Fibroblast of mammary gland (primary cell): Measurements from ENCODE around the gene EPHB2.
A peak's percentile ranks its signal among the peaks of the same experiment; 100 is the strongest.

Experiments
- DNase-seq: peaks from one replicate; pipeline ENCODE4 v3.0.0-alpha.2; 2010; ENCODE audit warnings: low read depth
- H3K4me3 ChIP-seq: 2 replicates; pipeline ENCODE4 v1.5.1; 2011; ENCODE audit warnings: low read depth, mild to moderate bottlenecking, low read length, moderate library complexity; ENCODE audit not compliant: control insufficient read depth
- CTCF ChIP-seq: conservative IDR thresholded peaks from 2 replicates; pipeline ENCODE4 v1.5.1; 2011; ENCODE audit warnings: low read depth, low read length, inconsistent platforms; ENCODE audit not compliant: control insufficient read depth, insufficient read depth

EPHB2 gene

DNA sequence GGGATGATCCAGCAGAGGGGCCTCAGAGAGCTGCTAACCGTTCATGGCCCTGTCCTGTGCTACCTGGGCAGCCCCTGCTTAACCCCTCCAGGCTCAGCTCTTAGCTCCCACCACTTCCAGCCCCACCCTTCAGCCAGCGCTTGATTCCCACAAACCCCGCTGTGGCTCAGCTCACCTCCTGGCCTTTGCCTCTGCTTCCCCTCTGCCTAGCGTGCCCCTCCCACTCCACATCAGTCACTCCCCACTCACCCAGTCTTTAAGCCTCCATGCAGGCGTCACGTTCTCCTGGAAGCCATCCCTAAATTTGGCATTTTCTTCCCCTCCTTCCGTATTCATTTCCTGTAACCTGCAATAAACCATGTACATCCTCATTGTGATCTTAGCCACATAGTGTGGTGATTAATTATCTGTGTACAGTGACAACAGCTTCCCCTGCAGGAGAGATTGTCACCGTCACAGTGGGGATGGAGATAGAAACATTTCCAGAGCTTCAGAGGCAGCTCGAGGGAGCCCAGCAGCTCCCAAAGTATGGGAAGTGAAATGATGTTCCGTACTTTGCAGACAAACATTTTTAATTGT lies 65.5 kb downstream of the EPHB2 start:
- no peak overlapping the region for H3K4me3 ChIP-seq
- TF ChIP-seq CTCF: no peak
- no peak for DNase-seq

DNA sequence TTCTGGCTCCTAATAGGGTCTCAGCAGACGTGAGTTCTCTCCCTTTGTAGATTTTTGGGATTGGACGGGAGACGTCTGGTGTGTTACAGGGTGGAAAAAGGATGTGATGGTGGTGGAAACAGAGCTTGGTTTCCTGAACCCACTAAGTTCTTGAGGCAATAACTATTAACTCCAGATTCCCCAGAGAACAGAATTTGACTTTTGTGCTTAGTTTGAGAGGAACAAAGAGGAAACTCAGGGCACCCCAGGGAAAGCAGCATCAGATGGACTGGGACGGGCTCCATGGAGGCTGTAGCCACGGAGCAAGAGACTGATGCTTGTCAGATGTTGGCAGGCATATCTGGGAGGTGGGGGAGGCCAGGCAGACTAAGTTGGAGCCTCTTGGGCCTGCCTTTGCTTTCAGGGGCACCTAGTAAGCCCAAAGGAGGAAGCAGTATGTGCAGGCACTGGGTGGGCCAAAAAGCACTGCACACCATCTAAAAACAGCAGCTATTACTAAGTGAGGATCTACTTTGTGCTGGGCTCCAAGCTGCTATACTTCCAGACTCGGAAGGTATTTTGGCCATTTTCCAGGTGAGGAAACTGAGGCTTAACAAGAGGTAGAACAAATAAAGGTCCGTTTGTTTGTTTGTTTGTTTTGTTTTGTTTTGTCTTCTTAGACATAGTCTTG lies 66.9 kb downstream of the EPHB2 start:
- no peak for TF ChIP-seq CTCF
- DNase-seq: no peak
- H3K4me3 ChIP-seq: no peak overlapping the region

- TF ChIP-seq CTCF: no peak
- DNase-seq: no peak
- H3K4me3 ChIP-seq: no peak overlapping the region
Measured at GRCh38 chr1:22778408-22778807, 67.8 kb downstream of the EPHB2 start.

DNA sequence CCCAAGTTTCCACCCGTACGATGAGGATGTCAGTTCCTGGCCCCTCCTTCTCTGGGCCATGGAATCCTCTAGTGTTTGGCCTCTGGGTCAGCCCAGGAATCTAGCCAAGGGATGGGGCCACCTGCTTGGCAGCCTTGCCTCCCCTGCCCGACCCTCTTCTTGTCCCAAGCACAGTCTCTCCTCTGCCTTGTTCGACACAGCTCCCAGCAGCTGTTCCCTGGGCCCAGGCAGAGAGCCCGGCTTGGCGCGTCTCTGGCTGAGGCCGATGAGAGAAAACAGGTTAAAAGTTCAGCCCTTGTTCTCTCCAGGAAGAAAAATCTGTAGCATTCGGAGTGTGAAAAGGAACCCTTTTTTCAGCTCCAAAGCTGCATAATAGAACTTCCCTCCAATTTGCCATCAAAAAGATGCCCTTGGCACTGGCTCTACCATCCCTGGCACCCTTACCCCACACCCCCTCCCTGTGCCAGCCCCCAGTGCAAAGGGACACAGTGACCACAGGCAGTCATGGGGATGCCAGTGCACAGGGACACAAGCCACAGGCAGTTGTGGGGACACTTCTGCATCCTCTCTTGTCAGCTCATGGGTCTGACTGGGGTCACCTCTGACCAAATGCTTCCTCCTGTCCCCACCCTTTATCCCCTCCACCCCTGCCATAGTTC lies 68.4 kb downstream of the EPHB2 start:
- no peak for DNase-seq
- H3K4me3 ChIP-seq: no peak overlapping the region
- TF ChIP-seq CTCF: no peak

DNA sequence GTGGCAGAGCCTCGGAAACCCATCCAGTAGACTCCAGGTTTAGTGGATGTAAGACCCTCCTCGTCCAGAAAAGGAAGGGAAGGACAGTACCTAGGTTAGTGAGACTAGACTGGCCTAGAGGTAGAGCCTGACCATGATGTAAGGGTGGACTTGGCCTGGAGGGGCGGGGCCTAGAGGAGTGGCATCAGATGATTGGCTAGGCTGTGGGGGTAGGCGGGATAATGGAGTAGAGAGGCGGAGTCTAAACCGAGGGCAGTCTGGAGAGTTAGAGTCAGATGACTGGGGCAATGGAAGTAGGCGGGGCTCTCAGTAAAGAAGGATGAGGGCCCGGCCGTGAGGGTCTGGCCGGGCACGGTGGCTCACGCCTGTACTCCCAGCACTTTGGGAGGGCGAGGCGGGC lies 70.1 kb downstream of the EPHB2 start:
- no peak overlapping the region for H3K4me3 ChIP-seq
- peak; percentile 35 for DNase-seq
- no peak for TF ChIP-seq CTCF

DNA sequence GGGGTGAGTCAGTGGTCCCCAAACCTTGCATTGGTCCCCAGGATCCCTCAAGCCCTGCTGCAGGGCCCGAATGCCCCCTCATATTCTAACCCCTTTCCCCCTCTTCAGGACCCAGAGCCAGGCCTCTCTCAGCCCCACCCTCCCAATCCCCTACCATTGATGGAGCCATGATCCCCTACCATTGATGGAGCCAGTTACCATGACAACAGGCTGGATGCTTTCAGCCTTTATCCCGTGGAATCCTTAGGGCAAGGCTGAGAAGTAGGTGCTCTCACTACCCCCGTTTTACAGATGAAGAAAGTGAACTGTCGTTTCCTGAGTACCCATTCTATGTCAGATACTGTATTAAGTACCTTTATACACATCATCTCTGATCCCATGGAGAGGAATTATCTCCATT lies 70.8 kb downstream of the EPHB2 start:
- no peak for DNase-seq
- no peak for TF ChIP-seq CTCF
- no peak overlapping the region for H3K4me3 ChIP-seq
